22Rv1 (cell line): ENCODE data around the gene CCL25.

Experiments used
- CTCF ChIP-seq: fragments of 450-650 bp; IDR thresholded peaks from 2 replicates; pipeline ENCODE4 v1.5.1; 2017; ENCODE audit warnings: mild to moderate bottlenecking
- ZFX ChIP-seq: fragments of 450-650 bp; IDR thresholded peaks from 2 replicates; pipeline ENCODE4 v1.6.1; 2017; ENCODE audit warnings: antibody characterized with exemption, borderline replicate concordance

GRCh38 chr19:8093740-8094139, 41.2 kb downstream of the CCL25 start:
- no peak for TF ChIP-seq CTCF
- TF ChIP-seq ZFX = no peak
